HFF-Myc (cell line): ENCODE results near the gene ZNF630.

Experiments used
- DNase-seq: peaks from one replicate; pipeline ENCODE4 v3.0.0-alpha.2; 2011; ENCODE audit warnings: low read depth; ENCODE audit errors: extremely low read depth
- H3K4me3 ChIP-seq: replicated peaks from 2 replicates; pipeline ENCODE4 v1.5.1; 2011; ENCODE audit warnings: low read depth, mild to moderate bottlenecking, control low read depth, low read length
- TF ChIP-seq, protein P1 (sequence below): IDR thresholded peaks from 2 replicates; pipeline ENCODE4 v1.5.1; 2012; ENCODE audit warnings: mild to moderate bottlenecking, low read depth, low read length, control low read depth; ENCODE audit errors: missing control alignments

The ZNF630 gene

DNA sequence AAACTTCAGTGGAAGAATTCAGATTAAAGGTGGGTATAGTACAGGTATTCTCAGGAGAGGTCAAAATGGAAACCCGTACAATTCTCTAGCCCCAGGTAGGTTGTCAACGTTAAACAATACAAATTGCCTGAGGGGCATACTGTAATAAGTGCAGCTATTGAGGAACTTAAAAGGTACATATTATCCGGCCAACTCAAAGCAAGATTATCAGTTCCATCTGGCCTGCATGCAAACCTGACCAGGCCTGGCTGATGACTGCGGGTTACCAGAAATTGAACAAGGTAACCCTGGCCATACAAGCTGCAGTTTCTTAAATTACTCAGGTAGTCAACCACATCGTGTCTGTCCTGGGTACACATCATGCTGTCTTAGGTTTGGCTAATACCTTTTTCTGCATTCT is 12.3 kb upstream of the ZNF630 start:
- DNase-seq: no peak
- TF ChIP-seq, protein P1, sequence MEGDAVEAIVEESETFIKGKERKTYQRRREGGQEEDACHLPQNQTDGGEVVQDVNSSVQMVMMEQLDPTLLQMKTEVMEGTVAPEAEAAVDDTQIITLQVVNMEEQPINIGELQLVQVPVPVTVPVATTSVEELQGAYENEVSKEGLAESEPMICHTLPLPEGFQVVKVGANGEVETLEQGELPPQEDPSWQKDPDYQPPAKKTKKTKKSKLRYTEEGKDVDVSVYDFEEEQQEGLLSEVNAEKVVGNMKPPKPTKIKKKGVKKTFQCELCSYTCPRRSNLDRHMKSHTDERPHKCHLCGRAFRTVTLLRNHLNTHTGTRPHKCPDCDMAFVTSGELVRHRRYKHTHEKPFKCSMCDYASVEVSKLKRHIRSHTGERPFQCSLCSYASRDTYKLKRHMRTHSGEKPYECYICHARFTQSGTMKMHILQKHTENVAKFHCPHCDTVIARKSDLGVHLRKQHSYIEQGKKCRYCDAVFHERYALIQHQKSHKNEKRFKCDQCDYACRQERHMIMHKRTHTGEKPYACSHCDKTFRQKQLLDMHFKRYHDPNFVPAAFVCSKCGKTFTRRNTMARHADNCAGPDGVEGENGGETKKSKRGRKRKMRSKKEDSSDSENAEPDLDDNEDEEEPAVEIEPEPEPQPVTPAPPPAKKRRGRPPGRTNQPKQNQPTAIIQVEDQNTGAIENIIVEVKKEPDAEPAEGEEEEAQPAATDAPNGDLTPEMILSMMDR: no peak
- H3K4me3 ChIP-seq: no peak overlapping the region

DNA sequence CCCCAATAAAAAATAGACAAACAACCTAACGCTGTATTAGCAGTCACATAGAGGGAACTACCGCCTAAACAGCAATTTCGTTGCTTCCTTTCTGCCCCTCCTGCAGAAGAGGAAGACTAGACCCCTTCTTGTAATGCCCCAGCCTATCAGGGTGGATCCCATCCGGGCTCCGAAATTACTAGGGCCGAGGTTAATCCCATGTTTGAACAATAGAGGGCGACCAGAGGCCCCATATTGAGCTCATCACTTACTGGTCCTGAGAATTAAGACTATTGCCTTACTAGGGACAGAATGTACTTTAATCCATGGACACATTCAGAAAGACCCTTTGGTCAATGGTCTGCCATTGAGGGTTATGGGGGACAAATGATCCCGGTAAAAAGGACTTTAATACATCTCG is 11.8 kb upstream of the ZNF630 start:
- TF ChIP-seq, protein P1: peak; percentile 28
- DNase-seq: no peak

DNA sequence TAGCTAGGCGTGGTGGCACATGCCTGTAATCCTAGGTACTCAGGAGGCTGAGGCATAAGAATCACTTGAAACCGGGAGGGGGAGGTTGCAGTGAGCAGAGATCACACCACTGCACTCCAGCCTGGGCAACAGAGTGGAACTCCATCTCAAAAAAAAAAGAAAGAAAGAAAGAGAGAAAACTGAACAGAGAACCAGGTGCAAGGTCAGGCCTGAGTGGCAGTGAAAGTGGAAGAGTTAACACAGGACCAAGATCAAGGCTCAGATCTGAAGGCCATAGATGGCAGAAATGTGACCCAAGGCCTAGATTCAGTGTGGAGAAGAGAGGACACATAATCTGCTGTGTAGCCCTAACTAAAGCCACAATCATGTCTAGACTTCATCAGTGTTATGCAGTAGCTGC is 4.9 kb upstream of the ZNF630 start:
- TF ChIP-seq, protein P1: no peak
- H3K4me3 ChIP-seq: no peak overlapping the region

More for the DNA sequence above, 11.8 kb upstream of the ZNF630 start:
- no peak overlapping the region for H3K4me3 ChIP-seq

DNA sequence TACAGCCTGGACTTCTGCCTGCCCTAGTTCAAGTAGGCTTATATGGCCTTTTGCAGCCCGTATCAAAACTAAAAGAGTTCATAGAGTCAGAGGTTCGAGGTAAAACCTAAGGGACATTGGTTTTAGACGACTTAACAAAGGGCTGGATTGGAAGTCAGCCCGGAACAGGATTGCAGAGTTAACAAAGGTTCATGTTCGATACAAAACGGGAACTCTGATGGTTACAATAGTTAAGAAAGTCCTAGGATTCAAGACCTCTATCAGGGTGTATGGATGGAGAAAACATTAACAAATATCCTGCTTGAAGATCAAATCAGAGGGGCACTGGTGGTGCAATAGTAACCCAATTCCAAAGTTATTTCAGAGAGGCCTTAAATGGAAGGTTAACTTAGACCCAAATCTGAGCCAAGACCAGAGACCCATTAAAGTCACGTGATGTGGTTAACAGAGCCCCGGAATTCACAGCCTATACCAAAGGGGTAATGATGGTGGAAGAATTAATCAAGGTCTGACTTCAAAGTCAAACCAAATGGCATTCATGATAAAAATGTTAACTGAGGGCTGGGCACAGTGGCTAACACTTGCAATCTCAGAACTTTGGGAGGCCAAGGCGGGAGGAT is 656 bp upstream of the ZNF630 start:
- TF ChIP-seq, protein P1: no peak
- H3K4me3 ChIP-seq: no peak overlapping the region

More for the DNA sequence above, 4.9 kb upstream of the ZNF630 start:
- DNase-seq: no peak

DNA sequence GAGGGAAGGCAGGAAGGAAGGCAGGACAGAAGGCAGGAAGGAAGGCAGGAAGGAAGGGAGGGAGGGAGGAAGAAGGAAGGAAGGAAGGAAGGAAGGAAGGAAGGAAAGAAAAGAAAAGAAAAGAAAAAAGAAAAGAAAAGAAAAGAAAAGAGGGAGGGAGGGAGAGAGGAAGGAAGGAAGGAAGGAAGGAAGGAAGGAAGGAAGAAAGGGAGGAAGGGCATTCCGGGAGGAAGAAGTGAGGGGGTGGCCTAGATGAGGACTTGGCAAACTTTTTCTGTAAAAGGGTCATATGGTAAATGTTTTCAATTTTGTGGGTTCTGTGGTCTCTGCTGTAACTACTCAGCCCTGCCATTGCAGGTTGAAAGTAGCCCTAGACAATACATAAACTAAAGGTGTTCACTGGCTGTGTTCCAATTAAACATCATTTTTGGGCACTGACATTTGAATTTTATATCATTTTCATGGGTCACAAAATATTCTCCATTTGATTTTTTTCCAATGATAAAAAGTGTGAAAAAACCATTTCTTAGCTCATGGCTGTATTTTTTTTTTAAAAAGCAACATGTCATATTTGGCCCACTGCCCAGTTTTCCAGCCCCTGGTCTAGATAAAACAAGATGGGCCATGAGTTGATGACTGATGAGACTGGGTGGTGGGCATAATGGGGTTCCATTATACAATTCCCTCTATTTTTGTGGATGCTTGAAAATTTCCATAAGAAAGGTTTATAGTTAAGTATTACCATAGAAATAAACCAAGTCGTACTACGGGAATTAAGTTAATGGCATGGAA is 3.1 kb downstream of the ZNF630 start:
- DNase-seq: no peak
- no peak overlapping the region for H3K4me3 ChIP-seq
- TF ChIP-seq, protein P1: no peak

More for the DNA sequence above, 656 bp upstream of the ZNF630 start:
- no peak for DNase-seq

DNA sequence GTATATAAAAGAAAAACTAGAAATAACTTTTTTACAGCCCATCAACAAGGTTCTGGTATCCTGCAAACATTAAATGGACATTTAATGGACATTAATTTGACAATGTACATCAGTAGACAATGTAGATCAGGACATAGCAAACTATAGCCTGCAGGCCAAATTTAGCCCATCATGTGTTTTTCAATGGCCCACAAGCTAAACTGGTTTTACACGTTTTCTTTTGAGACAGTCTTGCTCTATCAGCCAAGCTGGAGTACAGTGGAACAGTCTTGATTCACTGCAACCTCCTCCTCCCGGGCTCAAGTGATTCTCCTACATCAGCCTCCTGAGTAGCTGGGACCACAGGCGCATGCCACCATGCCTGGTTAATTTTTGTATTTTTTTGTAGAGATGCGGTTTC is 7.2 kb downstream of the ZNF630 start:
- DNase-seq: no peak
- H3K4me3 ChIP-seq: no peak overlapping the region
- TF ChIP-seq, protein P1: no peak

DNA sequence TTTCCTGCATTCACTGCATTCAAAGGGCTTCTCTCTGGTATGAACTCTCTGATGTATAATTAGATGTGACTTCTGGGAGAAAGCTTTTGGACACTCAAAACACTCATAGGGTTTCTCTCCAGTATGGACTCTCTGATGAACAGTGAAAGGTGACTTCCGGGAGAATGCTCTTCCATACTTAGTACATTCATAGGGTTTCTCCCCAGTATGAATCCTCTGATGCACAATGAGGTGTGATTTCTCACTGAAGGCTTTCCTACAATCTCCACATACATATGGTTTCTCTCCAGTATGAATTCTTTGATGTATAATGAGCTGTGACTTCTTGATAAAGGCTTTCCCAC is 12.2 kb downstream of the ZNF630 start:
- H3K4me3 ChIP-seq: no peak overlapping the region
- TF ChIP-seq, protein P1: no peak
- no peak for DNase-seq
